WTC11 (cell line): ENCODE measurements around the gene CDIP1. TPM values are rescaled to one million over a fixed set of nuclear protein-coding genes. Genes with fewer than 3 reads are reported as not detected.

Source experiments
- ATF1 ChIP-seq: sonication (generic); formaldehyde crosslinking; IDR thresholded peaks from 2 replicates; pipeline ENCODE4 v1.8.1; 2023; ENCODE audit warnings: mild to moderate bottlenecking, moderate library complexity, missing genetic modification reagents
- ATF2 ChIP-seq: sonication (generic); formaldehyde crosslinking; IDR thresholded peaks from 2 replicates; pipeline ENCODE4 v1.8.1; 2022; ENCODE audit warnings: low read depth, missing genetic modification reagents, borderline replicate concordance
- ATF6 ChIP-seq: sonication (generic); formaldehyde crosslinking; IDR thresholded peaks from 2 replicates; pipeline ENCODE4 v1.8.1; 2023; ENCODE audit warnings: mild to moderate bottlenecking, missing genetic modification reagents
- E2F4 ChIP-seq: sonication (generic); formaldehyde crosslinking; IDR thresholded peaks from 2 replicates; pipeline ENCODE4 v1.8.1; 2022; ENCODE audit warnings: low read depth, mild to moderate bottlenecking, moderate library complexity, missing genetic modification reagents, borderline replicate concordance
- ETV6 ChIP-seq: sonication (generic); formaldehyde crosslinking; IDR thresholded peaks from 2 replicates; pipeline ENCODE4 v1.8.1; 2022; ENCODE audit warnings: mild to moderate bottlenecking, missing genetic modification reagents
- GABPB1 ChIP-seq: sonication (generic); formaldehyde crosslinking; IDR thresholded peaks from 2 replicates; pipeline ENCODE4 v1.8.1; 2023; ENCODE audit warnings: mild to moderate bottlenecking, missing genetic modification reagents
- IRF1 ChIP-seq: sonication (generic); formaldehyde crosslinking; IDR thresholded peaks from 2 replicates; pipeline ENCODE4 v1.8.0; 2023; ENCODE audit warnings: missing genetic modification reagents
- KAT7 ChIP-seq: sonication (generic); formaldehyde crosslinking; IDR thresholded peaks from 2 replicates; pipeline ENCODE4 v1.8.1; 2023; ENCODE audit warnings: missing genetic modification reagents, mild to moderate bottlenecking, borderline replicate concordance
- PRDM15 ChIP-seq: sonication (generic); formaldehyde crosslinking; IDR thresholded peaks from 2 replicates; pipeline ENCODE4 v1.8.0; 2022; ENCODE audit warnings: missing genetic modification reagents
- SP1 ChIP-seq: sonication (generic); formaldehyde crosslinking; conservative IDR thresholded peaks from 2 replicates; pipeline ENCODE4 v1.8.1; 2022; ENCODE audit warnings: missing genetic modification reagents
- TEAD4 ChIP-seq: sonication (generic); formaldehyde crosslinking; IDR thresholded peaks from 2 replicates; pipeline ENCODE4 v1.8.0; 2022; ENCODE audit warnings: mild to moderate bottlenecking, missing genetic modification reagents
- USF2 ChIP-seq: sonication (generic); formaldehyde crosslinking; IDR thresholded peaks from 2 replicates; pipeline ENCODE4 v1.8.1; 2023; ENCODE audit warnings: mild to moderate bottlenecking, missing genetic modification reagents, moderate library complexity
- ZMAT4 ChIP-seq: fragments of 250-450 bp; sonication (Bioruptor Pico); IDR thresholded peaks from 2 replicates; pipeline ENCODE4 v1.9.0; 2021; ENCODE audit warnings: mild to moderate bottlenecking
- ZNF121 ChIP-seq: sonication (generic); formaldehyde crosslinking; IDR thresholded peaks from 2 replicates; pipeline ENCODE4 v1.8.0; 2023; ENCODE audit warnings: missing genetic modification reagents
- ZNF232 ChIP-seq: sonication (generic); formaldehyde crosslinking; IDR thresholded peaks from 2 replicates; pipeline ENCODE4 v1.8.0; 2022; ENCODE audit warnings: mild to moderate bottlenecking, missing genetic modification reagents
- ZNF263 ChIP-seq: sonication (generic); formaldehyde crosslinking; IDR thresholded peaks from 2 replicates; pipeline ENCODE4 v1.8.1; 2022; ENCODE audit warnings: low read depth, mild to moderate bottlenecking, moderate library complexity, missing genetic modification reagents
- ZNF317 ChIP-seq: sonication (generic); formaldehyde crosslinking; IDR thresholded peaks from 2 replicates; pipeline ENCODE4 v1.8.1; 2023; ENCODE audit warnings: low read depth, mild to moderate bottlenecking, moderate library complexity, missing genetic modification reagents, borderline replicate concordance
- ZNF425 ChIP-seq: fragments of 250-450 bp; sonication (Bioruptor Pico); conservative IDR thresholded peaks from 2 replicates; pipeline ENCODE4 v1.9.0; 2021; ENCODE audit warnings: mild to moderate bottlenecking
- ZNF512 ChIP-seq: sonication (generic); formaldehyde crosslinking; IDR thresholded peaks from 2 replicates; pipeline ENCODE4 v1.8.1; 2022; ENCODE audit warnings: missing genetic modification reagents, borderline replicate concordance
- ZSCAN18 ChIP-seq: fragments of 250-450 bp; sonication (Bioruptor Pico); IDR thresholded peaks from 2 replicates; pipeline ENCODE4 v2.1.2; 2022; ENCODE audit warnings: mild to moderate bottlenecking, moderate library complexity
- total RNA-seq: library from RNA; stranded (reverse); gene quantifications from 3 replicates; pipeline ENCODE4 v1.2.3, GENCODE V29; 2021

Gene CDIP1
- total RNA-seq, 1 experiment from 2014 or later = 68.9 TPM

GRCh38 chr16:4538350-4539235 lies at the start of gene CDIP1 (continued):
- peak; percentile 96 for TF ChIP-seq TEAD4 (CRISPR knock-in tag)
- TF ChIP-seq ZNF263 (CRISPR knock-in tag) = peak; percentile 57; the same call in 1 of the 2 replicates
- TF ChIP-seq ZNF232 (CRISPR knock-in tag) = peak; percentile 99
- peak; percentile 94; the same call in 1 of the 2 replicates for TF ChIP-seq ZNF512 (CRISPR knock-in tag)
- no peak for TF ChIP-seq ZNF425 (CRISPR knock-in tag)
- TF ChIP-seq KAT7 (CRISPR knock-in tag) = peak; percentile 57; the same call in 1 of the 2 replicates
- TF ChIP-seq GABPB1 (CRISPR knock-in tag) = peak; percentile 92
- TF ChIP-seq ATF1 (CRISPR knock-in tag) = no peak; the same call in none of the 2 replicates
- peak; percentile 95 for TF ChIP-seq SP1 (CRISPR knock-in tag)
- peak; percentile 92 for TF ChIP-seq E2F4 (CRISPR knock-in tag)
- no peak for TF ChIP-seq ATF6 (CRISPR knock-in tag)
- no peak for TF ChIP-seq ZMAT4 (CRISPR knock-in tag)
- TF ChIP-seq ZNF121 = 0 out of 2 replicates have a peak, but pooled peaks have one; percentile 27
- peak; percentile 61 for TF ChIP-seq PRDM15
- peak; percentile 98 for TF ChIP-seq IRF1 (CRISPR knock-in tag)
- no peak for TF ChIP-seq ZSCAN18 (CRISPR knock-in tag)
- peak; percentile 100 for TF ChIP-seq USF2 (CRISPR knock-in tag)
- peak; percentile 67 for TF ChIP-seq ZNF317 (CRISPR knock-in tag)
- peak; percentile 90 for TF ChIP-seq ATF2
- peak; percentile 99 for TF ChIP-seq ETV6
